Measurements from ENCODE around the gene USP16. TPM values are rescaled to one million over a fixed set of nuclear protein-coding genes. Genes with fewer than 3 reads are reported as not detected.

The USP16 gene
- total RNA-seq, 1 experiment from 2014 or later, result 30.6 TPM

GRCh38 chr21:29055080-29055479 lies 30.6 kb downstream of the USP16 start:
- no peaks in the 10 kb centered on the region for H3K79me1 ChIP-seq (ENCODE audit: insufficient read depth, low read depth, low read length, poor library complexity, severe bottlenecking)
- H3K27me3 ChIP-seq (ENCODE audit: insufficient read depth, low read length), result no peaks in the 10 kb centered on the region
- H4K8ac ChIP-seq (replicated peaks; ENCODE audit: insufficient read length, low read depth, low read length), result no peak overlapping the region
- Mint-ChIP-seq H3K4me3 (no peak overlapping the region), H3K36me3 (ENCODE audit: insufficient read depth in 1 of 3, low read depth in 3 of 3) (peaks cover 26 to 60% (median 45%) of the 10 kb centered on the region in 3 experiments; a peak in 6 of 7 replicates), H3K27me3 (ENCODE audit: low read depth) (no peaks in the 10 kb centered on the region), H3K4me1 (no peaks in the 10 kb centered on the region), H3K27ac (no peak overlapping the region), H3K9me3 (no peaks in the 10 kb centered on the region)
- no peak overlapping the region for H2BK12ac ChIP-seq (ENCODE audit: insufficient read length, low read depth, low read length)
- no peak overlapping the region for H3K56ac ChIP-seq (ENCODE audit: insufficient read length, low read depth, low read length)
- H3K9ac ChIP-seq (ENCODE audit: extremely low read depth, insufficient read length, low read length), result no peak overlapping the region
- H3K14ac ChIP-seq (ENCODE audit: insufficient read depth, low read length), result no peak overlapping the region
- no peaks in the 10 kb centered on the region for H3K9me3 ChIP-seq (ENCODE audit: control insufficient read depth, low read depth, low read length)
- no peak overlapping the region for H2BK15ac ChIP-seq (ENCODE audit: low read depth, low read length)
- no peak overlapping the region for H3K4me2 ChIP-seq (ENCODE audit: insufficient read depth, insufficient read length, low read length)
- no peaks in the 10 kb centered on the region for H3K23me2 ChIP-seq (ENCODE audit: insufficient read length, low read depth, low read length, poor library complexity, severe bottlenecking)
- no peak overlapping the region for H4K91ac ChIP-seq (ENCODE audit: insufficient read length, low read depth, low read length)
- no peak overlapping the region for H2BK20ac ChIP-seq (ENCODE audit: low read depth, low read length, poor library complexity, severe bottlenecking)
- no peak overlapping the region for H2BK5ac ChIP-seq (ENCODE audit: insufficient read length, low read length)
- no peaks in the 10 kb centered on the region for H4K20me1 ChIP-seq (ENCODE audit: control insufficient read depth, insufficient read depth, insufficient read length)
- no peak for DNase-seq
- H3K18ac ChIP-seq (ENCODE audit: insufficient read length, low read depth, low read length), result no peak overlapping the region
- H3K4ac ChIP-seq (ENCODE audit: low read depth, low read length), result no peak overlapping the region
- no peaks in the 10 kb centered on the region for H3K4me1 ChIP-seq (ENCODE audit: insufficient read depth, low read length)
- no peak overlapping the region for H2AFZ ChIP-seq (ENCODE audit: low read length)
- no CpG with 5 or more reads among the region's 5 CpGs for WGBS (ENCODE audit: extremely low coverage, insufficient read length, low lambda C conversion rate)
- no peak overlapping the region for H2BK120ac ChIP-seq (ENCODE audit: low read depth, low read length, poor library complexity, severe bottlenecking)
- no peak overlapping the region for H3K27ac ChIP-seq (ENCODE audit: insufficient read length, low read depth, low read length)
- H3K23ac ChIP-seq (ENCODE audit: insufficient read length, low read depth, low read length), result no peak overlapping the region
- no peak overlapping the region for H2AK5ac ChIP-seq (ENCODE audit: insufficient read length, low read length)
- TF ChIP-seq CTCF (conservative IDR thresholded peaks at IDR 0.05), result no peak
- H3K79me2 ChIP-seq (ENCODE audit: insufficient read depth, low read length), result no peaks in the 10 kb centered on the region
- H3T11ph ChIP-seq (ENCODE audit: low read length), result no peak overlapping the region
- H4K5ac ChIP-seq (ENCODE audit: insufficient read length, low read depth, low read length), result no peak overlapping the region
